ENCODE data around the gene SVIP.

The SVIP gene

DNA sequence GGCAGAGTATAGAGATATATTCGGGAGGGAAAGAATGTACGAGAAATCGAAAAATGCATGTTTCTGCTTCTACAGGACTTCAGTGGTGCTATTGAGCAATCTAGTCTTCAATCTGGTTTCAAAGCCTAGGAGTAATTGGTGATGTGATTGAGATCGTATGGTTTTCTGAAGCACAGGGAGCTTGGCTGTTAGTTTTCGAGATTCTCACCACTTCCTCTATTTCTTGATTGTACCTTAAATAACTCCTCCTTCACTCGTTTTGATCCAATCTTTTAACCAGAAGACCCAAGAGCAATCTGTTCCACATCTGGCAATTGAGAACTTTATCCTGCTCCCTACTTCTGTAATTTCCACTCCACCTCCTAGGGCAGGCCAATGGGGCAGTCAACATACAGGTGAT, 30.2 kb upstream of the SVIP start:
- H3K9me2 ChIP-seq (replicated peaks; ENCODE audit: insufficient read depth, low read length), result no peaks in the 10 kb centered on the region
- H3K9ac ChIP-seq (ENCODE audit: low read length), result no peak overlapping the region
- no peaks in the 10 kb centered on the region for H3F3A ChIP-seq (ENCODE audit: insufficient read depth)
- H2AFZ ChIP-seq (ENCODE audit: low read depth, low read length, severe bottlenecking), result no peak overlapping the region
- H3K27ac ChIP-seq (ENCODE audit: low read depth, low read length), result no peak overlapping the region
- H3K79me2 ChIP-seq (ENCODE audit: insufficient read depth, low read length), result no peaks in the 10 kb centered on the region
- H3K4me2 ChIP-seq (ENCODE audit: low read depth, low read length, poor library complexity, severe bottlenecking), result no peak overlapping the region
- no peaks in the 10 kb centered on the region for H4K20me1 ChIP-seq (ENCODE audit: low read depth, low read length)
- no peak for TF ChIP-seq CTCF (IDR thresholded peaks at IDR 0.05; ENCODE audit: insufficient read depth, low read length, poor library complexity, severe bottlenecking)
- TF ChIP-seq EZH2phosphoT487 (conservative IDR thresholded peaks at IDR 0.05; ENCODE audit: low read length), result no peak
- no peaks in the 10 kb centered on the region for H3K9me3 ChIP-seq (ENCODE audit: insufficient read depth, low read length)
- H3K4me3 ChIP-seq (ENCODE audit: insufficient read depth, low read length, poor library complexity, severe bottlenecking), result no peak overlapping the region
- H3K36me3 ChIP-seq (ENCODE audit: low read length), result no peaks in the 10 kb centered on the region
- no peaks in the 10 kb centered on the region for H3K27me3 ChIP-seq (ENCODE audit: low read length)

GRCh38 chr11:22851477-22851876, 21.9 kb upstream of the SVIP start:
- Histone ChIP-seq H3K9ac (ENCODE audit: low read length) (no peak overlapping the region), H3K9me2 (replicated peaks; ENCODE audit: insufficient read depth, low read length) (no peaks in the 10 kb centered on the region), H3K4me2 (ENCODE audit: low read depth, low read length, poor library complexity, severe bottlenecking) (no peak overlapping the region), H3K4me3 (ENCODE audit: insufficient read depth, low read length, poor library complexity, severe bottlenecking) (no peak overlapping the region), H2AFZ (ENCODE audit: low read depth, low read length, severe bottlenecking) (no peak overlapping the region), H3K27ac (ENCODE audit: low read depth, low read length) (no peak overlapping the region), H3K9me3 (ENCODE audit: insufficient read depth, low read length) (no peaks in the 10 kb centered on the region), H3K36me3 (ENCODE audit: low read length) (no peaks in the 10 kb centered on the region), H3F3A (ENCODE audit: insufficient read depth) (no peaks in the 10 kb centered on the region), H3K79me2 (ENCODE audit: insufficient read depth, low read length) (no peaks in the 10 kb centered on the region), H4K20me1 (ENCODE audit: low read depth, low read length) (no peaks in the 10 kb centered on the region), H3K27me3 (ENCODE audit: low read length) (no peaks in the 10 kb centered on the region)
- TF ChIP-seq CTCF (IDR thresholded peaks at IDR 0.05; ENCODE audit: insufficient read depth, low read length, poor library complexity, severe bottlenecking), result no peak
- no peak for TF ChIP-seq EZH2phosphoT487 (conservative IDR thresholded peaks at IDR 0.05; ENCODE audit: low read length)

DNA sequence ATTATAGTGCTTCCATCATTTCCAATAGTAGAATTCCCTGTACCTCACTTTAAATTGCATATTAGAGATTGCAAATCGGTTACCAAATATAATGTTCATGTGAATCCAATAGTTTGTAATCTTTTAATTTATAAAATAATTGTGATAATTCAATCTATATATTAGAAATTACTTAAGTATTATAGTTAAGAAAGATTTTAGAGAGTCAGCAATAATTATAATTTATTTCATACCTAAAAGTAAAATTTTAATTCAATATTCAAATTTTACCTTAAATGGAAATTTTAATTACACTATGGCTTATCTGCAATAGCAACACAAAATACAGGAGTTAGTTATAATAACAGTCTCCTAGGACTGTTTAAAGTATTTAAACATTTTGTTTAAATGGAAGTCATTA, 17.1 kb upstream of the SVIP start:
- Histone ChIP-seq H3K36me3 (ENCODE audit: low read length) (no peaks in the 10 kb centered on the region), H3K4me2 (ENCODE audit: low read depth, low read length, poor library complexity, severe bottlenecking) (no peak overlapping the region), H3F3A (ENCODE audit: insufficient read depth) (no peaks in the 10 kb centered on the region), H3K9me3 (ENCODE audit: insufficient read depth, low read length) (no peaks in the 10 kb centered on the region), H4K20me1 (ENCODE audit: low read depth, low read length) (no peaks in the 10 kb centered on the region), H3K27me3 (ENCODE audit: low read length) (no peaks in the 10 kb centered on the region), H3K79me2 (ENCODE audit: insufficient read depth, low read length) (no peaks in the 10 kb centered on the region), H3K9ac (ENCODE audit: low read length) (no peak overlapping the region), H2AFZ (ENCODE audit: low read depth, low read length, severe bottlenecking) (no peak overlapping the region), H3K27ac (ENCODE audit: low read depth, low read length) (no peak overlapping the region), H3K4me3 (ENCODE audit: insufficient read depth, low read length, poor library complexity, severe bottlenecking) (no peak overlapping the region), H3K9me2 (replicated peaks; ENCODE audit: insufficient read depth, low read length) (no peaks in the 10 kb centered on the region)
- TF ChIP-seq EZH2phosphoT487 (conservative IDR thresholded peaks at IDR 0.05; ENCODE audit: low read length) (no peak), CTCF (IDR thresholded peaks at IDR 0.05; ENCODE audit: insufficient read depth, low read length, poor library complexity, severe bottlenecking) (no peak)

Measured in SU-DHL-6 (cell line).